K562 (cell line): ENCODE data around the gene DARS1. TPM values are rescaled to one million over a fixed set of nuclear protein-coding genes. Genes with fewer than 3 reads are reported as not detected.

Experiments
- ATAC-seq: fragments of 200-7000 bp; cut with Tn5 transposase; 3 replicates; pipeline ENCODE4 v1.9.1; 2020; ENCODE audit warnings: moderate library complexity
- BruUV-seq: library from RNA; stranded (reverse); fragments of 400-500 nt; replicated peaks from 2 replicates; lab custom pipeline; 2021; lab: Mats Ljungman, UMichigan
- CTCF ChIA-PET: fragments of 300-600 bp; formaldehyde crosslinking; extraction: SDS; loops from one replicate; lab custom pipeline; 2021; ENCODE audit warnings: low intra/inter-chr PET ratio; lab: Yijun Ruan, JAX
- POLR2A ChIA-PET: fragments of 300-600, 350-650 bp; sonication (Branson Sonifier 250); formaldehyde crosslinking; extraction: SDS; loops from one replicate; lab custom pipeline; 2021; ENCODE audit warnings: antibody characterized with exemption, inconsistent platforms; lab: Yijun Ruan, JAX
- DNase-seq, 4 experiments: peaks; one replicate each; pipeline versions ENCODE4 v3.0.0 to v3.0.0-alpha.2; 2011 to 2018; ENCODE audit warnings: low spot score in 3 of 4, mixed read lengths in 3 of 4; ENCODE audit errors: extremely low read depth in 1 of 4
- FAIRE-seq: peaks from 2 replicates; lab custom pipeline; 2011; peaks lifted over from hg19 to GRCh38; lab: Jason Lieb, UNC
- H2AFZ ChIP-seq: 2 replicates; pipeline ENCODE4 v1.6.0; 2011; ENCODE audit warnings: low read depth, low read length, control low read depth, inconsistent platforms
- H3K27ac ChIP-seq: fragments of 200-600 bp; 3 replicates; pipeline ENCODE4 v1.8.0; 2011; ENCODE audit warnings: low read depth, mild to moderate bottlenecking, control low read depth, inconsistent platforms, low read length, moderate library complexity, mixed read lengths; ENCODE audit errors: extremely low read depth
- H3K27me3 ChIP-seq, 2 experiments: fragments of 300-600 bp in 1 of 2; 2 replicates in 1 of 2; 3 replicates in 1 of 2; pipeline versions ENCODE4 v1.6.0 to v1.8.0; 2011; ENCODE audit warnings: inconsistent platforms in 2 of 2, low read length in 2 of 2, mild to moderate bottlenecking in 1 of 2, mixed read lengths in 1 of 2, moderate library complexity in 1 of 2; ENCODE audit not compliant: control insufficient read depth in 2 of 2, insufficient read depth in 2 of 2
- H3K36me3 ChIP-seq: fragments of 300-600 bp; 3 replicates; pipeline ENCODE4 v1.8.0; 2011; ENCODE audit warnings: mild to moderate bottlenecking, low read length, inconsistent platforms; ENCODE audit not compliant: control insufficient read depth, insufficient read depth
- H3K4me1 ChIP-seq, 2 experiments: fragments of 200-600 bp in 1 of 2; replicated peaks in 1 of 2; 2 replicates in 1 of 2; 3 replicates in 1 of 2; pipeline versions ENCODE4 v1.5.1 to v1.8.0; 2011; ENCODE audit warnings: inconsistent platforms in 2 of 2, low read length in 2 of 2, mild to moderate bottlenecking in 1 of 2, mixed read lengths in 1 of 2, moderate library complexity in 1 of 2; ENCODE audit not compliant: control insufficient read depth in 2 of 2, insufficient read depth in 2 of 2
- H3K4me2 ChIP-seq: 2 replicates; pipeline ENCODE4 v1.6.1; 2011; ENCODE audit warnings: low read length, control low read depth, inconsistent platforms, mixed read lengths; ENCODE audit not compliant: insufficient read depth
- H3K4me3 ChIP-seq: fragments of 200-600 bp; sonication (generic), shearing (Covaris generic); 2 replicates; pipeline ENCODE4 v1.5.1; 2016; ENCODE audit warnings: control low read depth, inconsistent platforms
- H3K79me2 ChIP-seq: fragments of 200-600 bp; 3 replicates; pipeline ENCODE4 v1.8.0; 2011; ENCODE audit warnings: low read length, inconsistent platforms; ENCODE audit not compliant: control insufficient read depth, insufficient read depth
- H3K9ac ChIP-seq, 2 experiments: 2 replicates each; pipeline versions ENCODE4 v1.6.0 to v1.6.1; 2011; ENCODE audit warnings: low read depth in 2 of 2, low read length in 2 of 2, control low read depth in 1 of 2, inconsistent platforms in 1 of 2, mild to moderate bottlenecking in 1 of 2, mixed read lengths in 1 of 2; ENCODE audit not compliant: insufficient read depth in 1 of 2
- H3K9me1 ChIP-seq: one replicate; pipeline ENCODE4 v1.6.0; 2011; ENCODE audit warnings: inconsistent platforms, mild to moderate bottlenecking, low read length, moderate library complexity; ENCODE audit not compliant: control insufficient read depth, insufficient read depth
- H3K9me3 ChIP-seq: replicated peaks from 2 replicates; pipeline ENCODE4 v1.5.1; 2011; ENCODE audit warnings: low read depth, low read length, inconsistent platforms; ENCODE audit not compliant: control insufficient read depth, insufficient read depth
- H4K20me1 ChIP-seq: replicated peaks from 2 replicates; pipeline ENCODE4 v1.6.1; 2011; ENCODE audit warnings: low read length, inconsistent platforms, mixed read lengths; ENCODE audit not compliant: control insufficient read depth, insufficient read depth
- ARNT ChIP-seq, 2 experiments: fragments of 450-650 bp; IDR thresholded peaks; 2 replicates each; pipeline ENCODE4 v1.6.1; 2016; ENCODE audit warnings: mild to moderate bottlenecking in 1 of 2
- GTF2F1 ChIP-seq: IDR thresholded peaks from 2 replicates; pipeline ENCODE4 v1.6.1; 2011; ENCODE audit warnings: low read depth, low read length, improper control_type of control experiment
- RAD21 ChIP-seq, 2 experiments: fragments of 250-450 bp in 1 of 2; fragments of 450-650 bp in 1 of 2; sonication (Bioruptor Pico) in 1 of 2; formaldehyde crosslinking in 1 of 2; IDR thresholded peaks in 1 of 2; conservative IDR thresholded peaks in 1 of 2; 2 replicates each; pipeline versions ENCODE4 v1.4.0 to v1.8.0; 2020 to 2022; ENCODE audit warnings: mild to moderate bottlenecking in 2 of 2, moderate library complexity in 1 of 2
- SRSF1 ChIP-seq: fragments of 200-400 bp; formaldehyde crosslinking; IDR thresholded peaks from 2 replicates; pipeline ENCODE4 v1.6.1; 2017; ENCODE audit warnings: mild to moderate bottlenecking, low read depth, low read length, moderate library complexity
- TEAD4 ChIP-seq, 2 experiments: sonication (generic) in 1 of 2; formaldehyde crosslinking in 1 of 2; IDR thresholded peaks; 2 replicates each; pipeline versions ENCODE4 v1.6.1 to v1.8.0; 2012 to 2022; ENCODE audit warnings: borderline replicate concordance in 1 of 2, inconsistent platforms in 1 of 2, low read length in 1 of 2, mild to moderate bottlenecking in 1 of 2, missing genetic modification reagents in 1 of 2
- XRCC3 ChIP-seq: fragments of 450-650 bp; IDR thresholded peaks from 2 replicates; pipeline ENCODE4 v1.6.1; 2017; ENCODE audit warnings: mild to moderate bottlenecking, moderate library complexity
- ZNF217 ChIP-seq: sonication (generic); formaldehyde crosslinking; IDR thresholded peaks from 2 replicates; pipeline ENCODE4 v1.8.0; 2022; ENCODE audit warnings: mild to moderate bottlenecking, missing genetic modification reagents
- WGBS: fragments of 100-300 bp; shearing (Covaris generic); methylation state at CpG from one replicate; pipeline ENCODE4 v1.1.6; 2016; ENCODE audit warnings: low coverage, mixed read lengths; ENCODE audit not compliant: insufficient coverage; ENCODE audit errors: missing lambda C conversion rate; 5-methylcytosine and 5-hydroxymethylcytosine counted together
- in situ Hi-C: fragments of 300-500 bp; cut with MboI; formaldehyde crosslinking; loops from 4 replicates; pipeline ENCODE4 v1.15.0; 2018; ENCODE audit warnings: inconsistent platforms, mixed read lengths
- intact Hi-C: fragments of 100-400 bp; cut with micrococcal nuclease; formaldehyde crosslinking; loops from 2 replicates; pipeline ENCODE4 v1.14.2; 2022
- polyA plus RNA-seq, 8 experiments: library from polyadenylated mRNA; depleted of rRNA in 4 of 8; stranded (reverse) in 5 of 8; unstranded in 3 of 8; fragments of >200 nt; fragmentation: Nextera tagmentation in 2 of 8; fragmentation: Illumina TruSeq in 1 of 8; extraction: Ambion mirVana in 2 of 8; extraction: Trizol in 1 of 8; gene quantifications; 2 replicates each; pipeline versions ENCODE4 v1.2.1 to v1.2.3, GENCODE V29; 2011 to 2014; ENCODE audit warnings: inconsistent platforms in 1 of 8, missing spikeins in 1 of 8
- total RNA-seq, 7 experiments: library from RNA; depleted of rRNA in 6 of 7; stranded (reverse); fragments of >200 nt in 6 of 7; fragmentation: Illumina TruSeq in 2 of 7; extraction: Trizol in 2 of 7; gene quantifications; 2 replicates each; pipeline versions ENCODE4 v1.2.1 to v1.2.3, GENCODE V29; 2011 to 2021; ENCODE audit warnings: low replicate concordance in 1 of 7
- TF ChIP-seq, protein P1 (sequence below): IDR thresholded peaks from 3 replicates; pipeline ENCODE4 v1.6.1; 2011; ENCODE audit warnings: borderline replicate concordance, mild to moderate bottlenecking, moderate library complexity; ENCODE audit not compliant: insufficient read length; ENCODE audit errors: extremely low read depth
- TF ChIP-seq, protein P2 (sequence below): fragments of 450-650 bp; IDR thresholded peaks from 2 replicates; pipeline ENCODE4 v1.6.1; 2017; ENCODE audit warnings: antibody characterized with exemption, mild to moderate bottlenecking
- TF ChIP-seq, protein P3 (sequence below): fragments of 200-400 bp; formaldehyde crosslinking; IDR thresholded peaks from 2 replicates; pipeline ENCODE4 v1.6.1; 2017; ENCODE audit warnings: mild to moderate bottlenecking, low read depth, low read length, moderate library complexity

DARS1 gene
- total and polyA plus RNA-seq, 9 of the 15 experiments (the other 6 are each of a cell fraction or from before 2014, with no cell fraction given), result 91.5 to 239 (median 98.0) TPM

- no peaks in the 10 kb centered on the region for H3K9me3 ChIP-seq
- H3K79me2 ChIP-seq, result no peaks in the 10 kb centered on the region
- in situ Hi-C loops (no loop called here), intact Hi-C loops (no loop called here)
- no TSS peak for BruUV-seq
- 15% methylated on average over 43 of the region's 43 CpGs for WGBS
- H3K9me1 ChIP-seq, result no peaks in the 10 kb centered on the region
- H3K36me3 ChIP-seq, result no peaks in the 10 kb centered on the region
- H3K9ac ChIP-seq, result 0 out of 4 replicates have a peak overlapping the region, but pooled peaks of 1 of the 2 experiments have one; percentile 4
- no peak overlapping the region; the same call in 1 of the 2 replicates for H3K4me2 ChIP-seq
- no peak overlapping the region for H3K27ac ChIP-seq
- peaks cover 23 to 28% of the 10 kb centered on the region in 2 experiments for H3K27me3 ChIP-seq
- FAIRE-seq (no peak), DNase-seq (peak; percentile 20 to 43 (median 29)), ATAC-seq (peak; percentile 98)
- H3K4me1 ChIP-seq, result peaks cover 0 to 7% of the 10 kb centered on the region in 2 experiments; a peak in 2 of 5 replicates
- no peak overlapping the region for H3K4me3 ChIP-seq
- CTCF ChIA-PET, result no interaction called here
- POLR2A ChIA-PET, result no interaction called here
- no peaks in the 10 kb centered on the region for H4K20me1 ChIP-seq
- H2AFZ ChIP-seq, result peak overlapping the region; percentile 42; the same call in 1 of the 2 replicates
- no peak for TF ChIP-seq GTF2F1
- no peak for TF ChIP-seq SRSF1
- TF ChIP-seq, protein P1, sequence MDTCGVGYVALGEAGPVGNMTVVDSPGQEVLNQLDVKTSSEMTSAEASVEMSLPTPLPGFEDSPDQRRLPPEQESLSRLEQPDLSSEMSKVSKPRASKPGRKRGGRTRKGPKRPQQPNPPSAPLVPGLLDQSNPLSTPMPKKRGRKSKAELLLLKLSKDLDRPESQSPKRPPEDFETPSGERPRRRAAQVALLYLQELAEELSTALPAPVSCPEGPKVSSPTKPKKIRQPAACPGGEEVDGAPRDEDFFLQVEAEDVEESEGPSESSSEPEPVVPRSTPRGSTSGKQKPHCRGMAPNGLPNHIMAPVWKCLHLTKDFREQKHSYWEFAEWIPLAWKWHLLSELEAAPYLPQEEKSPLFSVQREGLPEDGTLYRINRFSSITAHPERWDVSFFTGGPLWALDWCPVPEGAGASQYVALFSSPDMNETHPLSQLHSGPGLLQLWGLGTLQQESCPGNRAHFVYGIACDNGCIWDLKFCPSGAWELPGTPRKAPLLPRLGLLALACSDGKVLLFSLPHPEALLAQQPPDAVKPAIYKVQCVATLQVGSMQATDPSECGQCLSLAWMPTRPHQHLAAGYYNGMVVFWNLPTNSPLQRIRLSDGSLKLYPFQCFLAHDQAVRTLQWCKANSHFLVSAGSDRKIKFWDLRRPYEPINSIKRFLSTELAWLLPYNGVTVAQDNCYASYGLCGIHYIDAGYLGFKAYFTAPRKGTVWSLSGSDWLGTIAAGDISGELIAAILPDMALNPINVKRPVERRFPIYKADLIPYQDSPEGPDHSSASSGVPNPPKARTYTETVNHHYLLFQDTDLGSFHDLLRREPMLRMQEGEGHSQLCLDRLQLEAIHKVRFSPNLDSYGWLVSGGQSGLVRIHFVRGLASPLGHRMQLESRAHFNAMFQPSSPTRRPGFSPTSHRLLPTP, result no peak
- no peak for TF ChIP-seq ARNT (IDR thresholded peaks at IDR 0.05)
- TF ChIP-seq XRCC3, result no peak
- TF ChIP-seq RAD21 (CRISPR knock-in tag; conservative IDR thresholded peaks at IDR 0.05 in 1 of 2, IDR thresholded peaks at IDR 0.05 in 1 of 2), result no peak
- TF ChIP-seq ZNF217 (CRISPR knock-in tag), result no peak
- TF ChIP-seq, protein P2, sequence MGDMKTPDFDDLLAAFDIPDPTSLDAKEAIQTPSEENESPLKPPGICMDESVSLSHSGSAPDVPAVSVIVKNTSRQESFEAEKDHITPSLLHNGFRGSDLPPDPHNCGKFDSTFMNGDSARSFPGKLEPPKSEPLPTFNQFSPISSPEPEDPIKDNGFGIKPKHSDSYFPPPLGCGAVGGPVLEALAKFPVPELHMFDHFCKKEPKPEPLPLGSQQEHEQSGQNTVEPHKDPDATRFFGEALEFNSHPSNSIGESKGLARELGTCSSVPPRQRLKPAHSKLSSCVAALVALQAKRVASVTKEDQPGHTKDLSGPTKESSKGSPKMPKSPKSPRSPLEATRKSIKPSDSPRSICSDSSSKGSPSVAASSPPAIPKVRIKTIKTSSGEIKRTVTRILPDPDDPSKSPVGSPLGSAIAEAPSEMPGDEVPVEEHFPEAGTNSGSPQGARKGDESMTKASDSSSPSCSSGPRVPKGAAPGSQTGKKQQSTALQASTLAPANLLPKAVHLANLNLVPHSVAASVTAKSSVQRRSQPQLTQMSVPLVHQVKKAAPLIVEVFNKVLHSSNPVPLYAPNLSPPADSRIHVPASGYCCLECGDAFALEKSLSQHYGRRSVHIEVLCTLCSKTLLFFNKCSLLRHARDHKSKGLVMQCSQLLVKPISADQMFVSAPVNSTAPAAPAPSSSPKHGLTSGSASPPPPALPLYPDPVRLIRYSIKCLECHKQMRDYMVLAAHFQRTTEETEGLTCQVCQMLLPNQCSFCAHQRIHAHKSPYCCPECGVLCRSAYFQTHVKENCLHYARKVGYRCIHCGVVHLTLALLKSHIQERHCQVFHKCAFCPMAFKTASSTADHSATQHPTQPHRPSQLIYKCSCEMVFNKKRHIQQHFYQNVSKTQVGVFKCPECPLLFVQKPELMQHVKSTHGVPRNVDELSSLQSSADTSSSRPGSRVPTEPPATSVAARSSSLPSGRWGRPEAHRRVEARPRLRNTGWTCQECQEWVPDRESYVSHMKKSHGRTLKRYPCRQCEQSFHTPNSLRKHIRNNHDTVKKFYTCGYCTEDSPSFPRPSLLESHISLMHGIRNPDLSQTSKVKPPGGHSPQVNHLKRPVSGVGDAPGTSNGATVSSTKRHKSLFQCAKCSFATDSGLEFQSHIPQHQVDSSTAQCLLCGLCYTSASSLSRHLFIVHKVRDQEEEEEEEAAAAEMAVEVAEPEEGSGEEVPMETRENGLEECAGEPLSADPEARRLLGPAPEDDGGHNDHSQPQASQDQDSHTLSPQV, result no peak
- TF ChIP-seq, protein P3, sequence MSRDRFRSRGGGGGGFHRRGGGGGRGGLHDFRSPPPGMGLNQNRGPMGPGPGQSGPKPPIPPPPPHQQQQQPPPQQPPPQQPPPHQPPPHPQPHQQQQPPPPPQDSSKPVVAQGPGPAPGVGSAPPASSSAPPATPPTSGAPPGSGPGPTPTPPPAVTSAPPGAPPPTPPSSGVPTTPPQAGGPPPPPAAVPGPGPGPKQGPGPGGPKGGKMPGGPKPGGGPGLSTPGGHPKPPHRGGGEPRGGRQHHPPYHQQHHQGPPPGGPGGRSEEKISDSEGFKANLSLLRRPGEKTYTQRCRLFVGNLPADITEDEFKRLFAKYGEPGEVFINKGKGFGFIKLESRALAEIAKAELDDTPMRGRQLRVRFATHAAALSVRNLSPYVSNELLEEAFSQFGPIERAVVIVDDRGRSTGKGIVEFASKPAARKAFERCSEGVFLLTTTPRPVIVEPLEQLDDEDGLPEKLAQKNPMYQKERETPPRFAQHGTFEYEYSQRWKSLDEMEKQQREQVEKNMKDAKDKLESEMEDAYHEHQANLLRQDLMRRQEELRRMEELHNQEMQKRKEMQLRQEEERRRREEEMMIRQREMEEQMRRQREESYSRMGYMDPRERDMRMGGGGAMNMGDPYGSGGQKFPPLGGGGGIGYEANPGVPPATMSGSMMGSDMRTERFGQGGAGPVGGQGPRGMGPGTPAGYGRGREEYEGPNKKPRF, result no peak
- no peak for TF ChIP-seq TEAD4 (IDR thresholded peaks at IDR 0.05; ENCODE audit: low read length)
- no peak for TF ChIP-seq TEAD4 (CRISPR knock-in tag; IDR thresholded peaks at IDR 0.05; ENCODE audit: borderline replicate concordance)
Observed at GRCh38 chr2:136025057-136025973, 39.9 kb upstream of the DARS1 start.
